COLO668 (cell line): ENCODE results near the gene SLC17A7.
A peak's percentile ranks its signal among the peaks of the same experiment; 100 is the strongest.
"Not testable (repeated sequence)": the region's sequence is repeated elsewhere in the genome, so short reads cannot be mapped to it uniquely, and the experiment has no call there.

Experiments
- DNase-seq: peaks from one replicate; lab custom pipeline; 2025; ENCODE audit not compliant: unreplicated experiment; lab: John Stamatoyannopoulos, UW

The SLC17A7 gene

DNA sequence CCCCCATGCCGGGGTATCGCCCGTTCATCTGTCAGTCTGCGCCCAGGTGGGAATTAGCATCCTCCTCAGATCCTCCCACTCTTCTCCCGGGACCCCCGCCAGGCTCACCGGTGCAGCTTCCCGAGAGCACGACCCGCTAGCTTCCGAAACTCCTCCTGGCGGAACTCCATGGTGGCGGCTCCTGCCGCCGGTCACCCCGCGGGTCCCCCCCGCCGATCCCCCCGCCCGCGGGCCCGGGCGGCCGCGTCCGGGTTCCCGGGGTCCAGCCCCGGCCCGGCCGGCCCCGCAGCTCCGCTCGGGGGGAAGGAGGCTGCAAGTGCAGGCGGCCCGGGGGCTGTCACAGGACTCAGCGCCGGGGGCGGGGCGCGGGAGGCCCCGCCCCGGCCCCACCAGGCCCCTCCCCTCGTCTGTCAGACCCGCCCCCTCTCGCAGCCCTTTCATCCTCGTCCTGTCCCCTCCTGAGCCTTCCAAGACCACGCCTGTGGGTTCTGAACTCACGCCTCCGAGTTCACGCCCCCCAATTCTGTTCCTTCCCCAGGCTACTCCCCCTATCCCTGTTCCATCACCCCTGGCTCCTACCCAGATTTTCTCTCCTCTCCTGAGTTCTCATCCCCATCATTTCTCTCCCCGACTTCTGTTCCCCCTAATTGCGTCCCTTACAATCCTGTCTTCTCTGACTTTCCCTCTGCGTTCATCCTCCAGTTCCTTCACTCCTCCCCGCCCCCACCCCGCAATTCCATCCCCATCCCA is at the start of gene SLC17A7:
TSS of gene SLC17A7 (minus strand) at position 318 of the 750 bp plus-strand sequence. CDS start at position 170, 148 bp downstream.
- DNase-seq: peak; percentile 18

DNA sequence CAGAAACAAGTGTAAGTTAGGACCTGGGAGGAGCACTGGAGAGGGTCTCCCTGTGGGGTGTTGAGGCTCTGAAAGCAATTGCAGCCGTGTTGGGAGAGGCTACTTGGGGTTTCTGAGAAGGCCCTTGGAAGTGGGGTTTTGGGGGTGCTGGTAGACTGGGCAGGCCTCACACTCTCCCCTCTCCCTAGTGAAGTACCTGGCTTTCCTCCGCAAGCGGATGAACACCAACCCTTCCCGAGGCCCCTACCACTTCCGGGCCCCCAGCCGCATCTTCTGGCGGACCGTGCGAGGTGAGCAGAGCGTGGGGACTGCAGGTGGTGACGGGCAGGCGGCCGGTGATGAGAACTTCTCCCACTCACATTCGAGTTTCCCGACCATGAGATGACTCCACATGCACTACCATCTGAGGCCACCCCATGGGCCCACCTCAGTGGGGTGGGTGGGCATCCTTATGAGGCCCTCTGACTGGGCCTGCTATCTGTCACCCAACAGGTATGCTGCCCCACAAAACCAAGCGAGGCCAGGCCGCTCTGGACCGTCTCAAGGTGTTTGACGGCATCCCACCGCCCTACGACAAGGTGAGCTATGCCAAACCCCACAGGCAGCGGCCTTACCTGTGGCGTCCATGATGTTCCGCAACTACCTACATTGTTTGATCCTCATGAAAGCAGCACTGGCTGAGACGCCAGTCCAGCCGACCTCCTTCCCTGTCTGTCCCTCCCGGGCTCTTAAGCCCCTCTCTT is 49.1 kb upstream of the SLC17A7 start:
- DNase-seq: no peak

DNA sequence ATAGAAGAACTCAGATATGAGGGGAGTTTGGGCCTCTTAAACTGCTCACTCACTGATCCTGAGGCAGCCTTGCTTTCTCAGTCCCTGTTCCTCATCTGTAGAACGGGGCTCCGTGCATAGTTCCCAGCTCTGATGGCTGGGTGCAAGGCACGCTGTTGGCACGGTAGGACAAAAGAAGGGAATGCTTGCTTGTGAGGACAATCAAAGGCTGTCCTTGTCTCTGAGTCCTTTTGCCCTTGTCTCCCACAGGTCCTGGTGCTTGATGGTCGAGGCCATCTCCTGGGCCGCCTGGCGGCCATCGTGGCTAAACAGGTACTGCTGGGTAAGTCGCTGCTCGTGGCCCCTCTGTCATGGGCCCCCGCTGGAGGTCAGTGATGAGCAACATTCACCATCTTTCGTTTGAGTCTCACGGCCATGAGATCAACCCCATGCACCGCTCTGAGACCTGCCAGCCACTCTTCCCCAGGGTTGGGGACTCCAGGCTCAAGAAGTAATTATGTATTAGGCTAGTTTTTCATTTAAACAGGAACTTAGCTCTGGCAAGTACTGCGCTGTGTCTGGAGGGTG is 48.4 kb upstream of the SLC17A7 start:
- no peak for DNase-seq

DNA sequence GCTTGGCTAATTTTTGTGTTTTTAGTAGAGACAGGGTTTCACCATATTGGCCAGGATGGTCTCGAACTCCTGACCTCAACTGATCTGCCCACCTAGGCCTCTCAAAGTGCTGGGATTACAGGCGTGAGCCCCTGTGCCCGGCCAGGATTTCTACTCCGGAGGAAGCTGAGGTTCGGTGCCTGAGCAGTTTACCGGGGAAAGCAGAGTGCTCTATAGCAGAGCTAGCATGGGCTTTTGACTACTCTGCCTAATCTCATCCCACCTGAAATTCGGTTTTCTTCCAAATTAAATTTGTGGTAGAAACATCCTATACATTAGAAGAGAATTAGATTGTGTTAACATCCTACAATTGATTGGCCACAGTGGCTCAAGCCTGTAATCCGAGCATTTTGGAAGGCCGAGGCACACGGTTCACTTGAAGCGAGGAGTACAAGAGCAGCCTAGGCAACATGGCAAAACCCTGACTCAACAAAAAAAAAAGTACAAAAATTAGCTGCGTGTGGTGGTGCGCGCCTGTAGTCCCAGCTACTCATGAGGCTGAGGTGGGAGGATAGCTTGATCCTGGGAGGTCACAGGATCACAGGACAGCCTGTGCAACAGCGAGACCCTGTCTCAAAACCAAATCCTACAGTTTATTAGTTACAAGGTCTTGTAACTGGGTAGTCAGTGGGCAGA is 47.7 kb upstream of the SLC17A7 start:
- DNase-seq: no peak

DNA sequence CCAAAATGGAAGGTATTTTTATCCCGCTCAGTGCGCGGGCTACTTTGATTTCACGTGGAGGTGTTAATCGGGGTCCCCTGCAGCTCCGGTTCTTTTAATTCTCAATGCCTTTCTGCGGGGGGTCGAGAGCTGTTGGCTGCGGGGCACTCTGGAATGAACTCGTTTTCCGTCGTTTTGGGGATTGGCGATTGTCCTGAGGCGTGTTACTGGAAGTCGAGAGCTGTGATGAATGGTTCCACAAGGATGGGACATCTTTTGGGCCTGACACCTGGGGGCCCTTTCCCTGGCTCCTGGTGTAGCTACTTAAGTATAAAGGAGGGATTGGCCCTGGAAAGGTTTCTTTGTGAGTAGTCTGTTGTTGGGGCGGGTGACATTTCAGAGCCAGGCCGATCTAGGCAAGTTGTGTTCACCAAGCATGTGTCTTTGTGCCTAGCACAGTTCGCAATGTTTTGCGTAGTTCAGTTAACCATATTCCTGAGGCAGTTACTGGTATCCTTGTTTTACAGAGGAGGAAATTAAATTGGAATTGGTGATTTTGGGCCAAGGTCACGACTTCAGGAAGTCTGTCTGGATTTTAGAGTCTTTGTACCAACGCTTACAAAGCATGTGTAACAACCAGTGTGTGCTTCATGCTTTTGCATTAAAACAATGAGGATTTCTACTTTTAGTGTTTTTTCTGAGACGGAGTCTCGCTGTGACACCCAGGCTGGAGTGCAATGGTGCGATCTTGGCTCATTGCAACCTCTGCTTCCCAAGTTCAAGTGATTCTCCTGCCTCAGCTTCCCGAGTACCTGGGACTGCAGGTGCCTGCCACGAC is 46.9 kb upstream of the SLC17A7 start:
- no peak for DNase-seq

DNA sequence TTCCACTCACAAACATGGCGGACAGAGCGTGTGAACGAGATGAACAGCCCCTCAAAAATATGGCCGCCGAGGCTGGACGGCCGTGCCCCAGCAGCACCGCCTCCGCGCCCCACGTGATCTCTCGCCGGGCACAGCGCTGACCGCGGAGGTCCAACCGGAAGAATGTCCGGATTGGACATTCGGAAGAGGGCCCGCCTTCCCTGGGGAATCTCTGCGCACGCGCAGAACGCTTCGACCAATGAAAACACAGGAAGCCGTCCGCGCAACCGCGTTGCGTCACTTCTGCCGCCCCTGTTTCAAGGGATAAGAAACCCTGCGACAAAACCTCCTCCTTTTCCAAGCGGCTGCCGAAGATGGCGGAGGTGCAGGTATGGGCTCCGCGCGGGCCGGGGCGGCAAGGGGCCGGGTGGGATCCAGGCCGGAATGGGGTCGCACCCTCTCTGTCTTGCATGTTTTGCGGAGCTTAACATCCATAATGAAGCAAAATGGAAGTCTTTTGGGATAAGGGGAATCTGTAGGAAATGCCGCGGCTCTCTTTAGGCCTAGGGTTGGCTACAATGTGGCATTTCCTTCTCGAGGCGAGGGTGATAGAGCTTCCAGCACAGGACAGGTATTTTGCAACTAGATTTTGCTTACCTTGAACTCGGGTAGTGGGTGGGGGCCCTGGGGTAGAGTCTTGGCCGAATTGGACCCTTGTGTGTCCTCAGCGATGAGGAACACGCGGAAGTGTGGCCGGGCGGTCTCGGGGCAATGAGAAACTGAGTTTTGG is 46.1 kb upstream of the SLC17A7 start, which contains the start of gene RPL13A:
TSS of gene RPL13A (plus strand) at position 332 of the 769 bp plus-strand sequence. CDS start at position 354, 22 bp downstream.
- peak; percentile 99 for DNase-seq

DNA sequence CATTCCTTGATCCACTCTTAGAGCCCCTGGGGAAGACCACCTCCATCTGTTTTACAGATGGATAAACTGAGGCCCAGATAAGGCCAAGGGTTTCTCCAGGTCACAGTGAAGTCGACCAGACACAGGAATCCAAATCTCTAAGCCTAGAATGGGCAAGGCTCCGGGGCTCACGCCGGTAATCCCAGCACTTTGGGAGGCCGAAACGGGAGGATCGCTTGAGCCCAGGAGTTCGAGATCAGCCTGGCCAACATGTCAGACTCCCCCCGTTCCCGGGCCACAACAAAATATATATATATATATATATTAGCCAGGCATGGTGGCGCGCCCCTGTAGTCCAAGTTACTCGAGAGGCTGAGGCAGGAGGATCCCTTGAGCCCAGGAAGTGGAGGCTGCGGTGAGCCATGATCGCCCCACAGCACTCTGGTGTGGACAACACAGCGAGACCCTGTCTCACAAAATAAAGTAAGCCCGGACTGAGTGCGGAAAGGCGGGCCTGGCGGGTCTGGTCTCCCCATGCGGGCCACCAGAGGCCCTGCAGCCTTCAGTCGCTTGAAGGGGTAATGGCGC is 45.5 kb upstream of the SLC17A7 start:
- DNase-seq: no peak

DNA sequence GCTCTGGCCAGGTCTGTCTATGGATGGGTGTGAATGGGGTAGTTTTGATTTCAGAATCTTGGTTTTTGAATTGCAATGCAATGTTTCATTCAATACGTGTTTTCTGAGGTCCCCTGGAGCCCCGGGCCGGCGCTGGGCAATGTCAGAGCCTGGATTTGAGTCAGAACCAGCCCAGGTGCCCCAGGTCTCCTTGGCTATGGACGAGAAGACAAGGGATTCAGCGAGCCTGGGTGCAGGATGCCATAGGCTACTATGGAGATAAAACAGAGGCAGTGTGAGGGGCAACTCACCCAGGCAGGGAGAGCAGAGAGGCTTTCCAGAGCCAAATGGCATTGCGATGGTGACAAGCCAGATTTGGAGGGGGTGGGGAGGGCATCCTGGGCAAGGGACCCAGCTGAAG is 44.9 kb upstream of the SLC17A7 start:
- no peak for DNase-seq

DNA sequence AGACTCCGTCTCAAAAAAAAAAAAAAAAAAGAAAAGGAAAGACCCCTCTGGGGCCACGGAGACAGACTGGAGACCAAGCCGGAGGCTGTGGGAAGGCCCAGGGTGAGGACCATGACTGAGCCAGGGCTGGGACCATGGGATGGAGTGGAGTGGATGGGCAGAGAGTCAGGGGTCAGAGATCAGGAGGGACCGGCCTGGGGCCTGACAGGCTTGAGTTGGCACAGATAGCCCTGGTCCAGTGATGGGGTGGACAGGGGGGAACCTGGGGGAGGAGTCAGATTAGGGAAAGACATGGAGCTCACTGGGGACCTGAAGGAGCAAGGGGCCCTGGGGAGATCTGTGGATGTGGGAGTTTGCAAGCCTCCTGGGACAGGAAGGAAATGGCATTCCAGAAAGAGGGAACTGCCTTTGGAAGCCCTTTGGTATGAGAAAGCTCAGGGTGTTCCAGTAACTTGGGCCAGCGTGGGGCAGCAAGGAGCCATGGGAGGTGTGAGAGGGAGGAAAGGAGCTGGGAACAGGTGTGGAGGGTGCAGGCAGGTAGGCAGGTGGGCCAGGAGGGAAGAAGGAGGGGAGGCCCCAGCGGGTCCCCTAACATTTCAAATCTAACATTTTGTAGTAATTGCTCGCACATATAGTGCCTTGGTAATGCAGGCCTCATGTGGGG is 39.8 kb upstream of the SLC17A7 start:
- DNase-seq: no peak

DNA sequence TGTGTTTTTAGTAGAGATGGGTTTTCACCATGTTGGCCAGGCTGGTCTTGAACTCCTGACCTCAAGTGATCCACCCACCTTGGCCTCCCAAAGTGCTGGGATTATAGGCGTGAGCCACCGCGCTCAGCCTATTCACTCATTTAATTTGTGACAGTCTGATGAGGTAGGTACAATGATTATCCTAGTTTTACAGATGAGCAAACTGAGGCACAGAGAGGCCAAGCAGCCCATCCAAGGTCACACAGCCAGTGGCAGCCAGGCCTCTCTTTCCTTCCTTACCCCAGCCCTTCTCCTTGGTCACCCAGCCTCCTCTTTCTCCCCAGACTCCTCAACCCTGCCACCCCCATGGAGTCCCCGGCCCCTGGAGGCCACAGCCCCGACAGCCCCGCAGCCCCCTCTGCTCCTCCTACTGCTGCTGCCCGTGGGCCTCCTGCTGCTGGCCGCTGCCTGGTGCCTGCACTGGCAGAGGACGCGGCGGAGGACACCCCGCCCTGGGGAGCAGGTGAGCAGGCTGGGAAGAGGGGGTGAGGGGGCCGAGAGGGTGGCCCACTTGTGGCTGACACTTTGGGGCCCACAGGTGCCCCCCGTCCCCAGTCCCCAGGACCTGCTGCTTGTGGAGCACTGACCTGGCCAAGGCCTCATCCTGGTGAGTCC is 38.8 kb upstream of the SLC17A7 start:
- DNase-seq: no peak

DNA sequence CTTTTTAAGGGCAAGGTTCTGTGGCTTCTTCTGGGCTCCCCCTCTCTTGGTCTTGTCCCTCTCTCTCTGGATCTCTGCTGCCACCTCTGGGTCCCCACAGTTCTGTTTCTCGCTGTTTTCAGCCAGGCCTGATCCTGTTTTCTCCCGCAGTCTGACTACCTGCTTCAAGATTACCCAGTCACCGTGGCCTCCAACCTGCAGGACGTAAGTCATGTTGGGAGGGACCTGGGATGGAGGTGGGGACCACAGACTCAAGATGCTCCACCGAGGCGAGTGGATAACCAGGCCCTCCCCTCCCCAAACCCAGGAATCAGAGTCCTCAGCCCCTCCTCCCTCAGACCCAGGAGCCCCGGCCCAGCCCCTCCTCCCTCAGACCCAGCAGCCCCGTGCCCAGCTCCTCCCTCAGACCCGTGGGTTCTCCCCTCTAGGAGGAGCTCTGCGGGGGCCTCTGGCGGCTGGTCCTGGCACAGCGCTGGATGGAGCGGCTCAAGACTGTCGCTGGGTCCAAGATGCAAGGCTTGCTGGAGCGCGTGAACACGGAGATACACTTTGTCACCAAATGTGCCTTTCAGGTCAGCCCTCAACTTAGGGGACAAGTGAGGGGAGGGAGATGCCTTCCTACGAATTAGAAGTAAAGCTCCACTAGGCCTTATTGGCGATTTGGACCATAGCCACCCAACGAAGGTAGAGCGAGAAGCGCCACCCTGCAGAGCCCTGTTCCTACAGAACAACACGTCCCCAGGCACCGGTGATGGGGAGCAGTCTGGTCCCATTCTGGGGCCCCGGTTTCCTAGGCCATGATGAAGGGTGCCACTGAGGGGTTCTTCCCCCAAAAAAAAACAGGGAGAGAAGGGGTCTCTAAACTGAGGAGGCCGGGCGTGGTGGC is 34.9 kb upstream of the SLC17A7 start:
- peak; percentile 22 for DNase-seq

DNA sequence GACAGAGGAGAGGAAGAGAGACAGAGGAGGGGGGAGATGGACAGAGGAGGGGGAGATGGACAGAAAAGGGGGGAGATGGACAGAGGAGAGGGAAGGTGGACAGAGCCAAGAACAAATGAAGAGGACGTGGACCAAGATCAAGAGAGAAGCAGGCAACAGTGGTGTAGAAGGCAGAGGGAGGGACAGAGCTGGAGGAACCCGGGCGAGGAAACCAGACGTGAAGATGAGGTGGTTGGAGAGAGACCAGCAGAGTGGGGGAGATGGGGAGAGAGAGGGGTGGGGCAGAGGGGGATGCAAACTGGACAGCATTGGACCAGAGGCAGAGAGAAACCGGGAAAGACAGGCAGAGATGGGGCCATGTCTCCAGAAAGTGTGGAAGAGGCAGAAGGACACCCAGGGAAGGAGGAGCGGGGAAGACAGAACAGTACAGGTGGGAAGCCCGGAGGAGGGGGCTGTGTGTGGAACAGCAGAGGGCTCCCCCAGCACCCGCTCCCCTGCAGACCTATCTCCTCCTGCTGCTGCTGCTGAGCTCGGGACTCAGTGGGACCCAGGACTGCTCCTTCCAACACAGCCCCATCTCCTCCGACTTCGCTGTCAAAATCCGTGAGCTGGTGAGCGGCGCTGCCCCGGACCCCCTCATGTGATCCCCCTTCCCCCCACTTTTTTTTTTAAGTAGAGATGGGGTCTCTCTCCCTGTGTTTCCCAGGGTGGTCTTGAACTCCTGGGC is 34.0 kb upstream of the SLC17A7 start:
- no peak for DNase-seq

DNA sequence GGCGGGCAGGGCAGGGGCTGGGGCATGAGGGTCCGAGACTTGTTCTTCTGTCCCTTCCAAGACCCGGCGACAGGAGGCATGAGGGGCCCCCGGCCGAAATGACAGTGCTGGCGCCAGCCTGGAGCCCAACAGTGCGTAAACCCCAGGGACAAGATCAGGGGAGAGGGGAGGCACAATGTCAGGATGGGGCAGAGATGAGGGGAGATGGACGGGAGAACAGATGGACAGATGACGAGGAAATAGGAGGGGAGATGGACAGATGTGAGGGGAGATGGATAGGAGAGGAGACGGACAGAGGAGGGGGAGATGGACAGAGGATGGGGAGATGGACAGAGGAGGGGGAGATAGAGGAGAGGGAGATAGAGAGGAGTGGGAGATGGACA is 33.2 kb upstream of the SLC17A7 start:
- DNase-seq: no peak

DNA sequence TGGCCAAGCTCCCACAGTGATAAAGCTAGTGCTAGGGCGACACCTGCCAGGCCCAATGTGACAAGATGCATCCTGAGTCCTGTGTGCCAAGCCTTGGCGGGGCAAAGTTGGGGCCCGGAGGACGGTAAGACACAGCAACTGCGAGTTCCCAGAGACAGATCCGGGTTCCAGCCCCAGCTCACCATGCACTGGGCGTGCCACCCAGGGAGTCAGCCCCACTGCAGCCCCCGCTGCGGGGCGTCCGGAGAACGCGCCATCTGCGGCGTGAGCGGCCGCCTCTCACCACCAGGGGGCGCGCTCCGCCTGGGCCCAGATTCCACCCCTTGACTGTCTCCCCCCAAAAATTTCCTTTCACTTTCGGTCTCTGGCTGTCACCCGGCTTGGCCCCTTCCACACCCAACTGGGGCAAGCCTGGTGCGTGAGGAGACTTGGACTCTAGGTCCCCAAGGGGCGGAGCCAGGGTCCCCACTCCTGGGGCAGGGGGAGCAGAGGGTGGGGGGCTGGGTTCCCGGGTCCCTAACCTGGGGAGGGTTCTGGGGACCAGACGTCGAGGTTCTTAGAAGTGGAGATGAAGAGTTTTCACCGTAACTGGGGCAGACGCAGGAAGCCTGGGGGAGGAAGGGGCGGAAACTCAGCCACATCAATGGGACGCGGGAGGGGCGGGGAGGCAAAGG is 32.7 kb upstream of the SLC17A7 start, which contains the start of gene FLT3LG:
TSS of gene FLT3LG (plus strand) at position 348 of the 674 bp plus-strand sequence. CDS start 425 bp downstream, outside the sequence.
- DNase-seq: peak; percentile 73

DNA sequence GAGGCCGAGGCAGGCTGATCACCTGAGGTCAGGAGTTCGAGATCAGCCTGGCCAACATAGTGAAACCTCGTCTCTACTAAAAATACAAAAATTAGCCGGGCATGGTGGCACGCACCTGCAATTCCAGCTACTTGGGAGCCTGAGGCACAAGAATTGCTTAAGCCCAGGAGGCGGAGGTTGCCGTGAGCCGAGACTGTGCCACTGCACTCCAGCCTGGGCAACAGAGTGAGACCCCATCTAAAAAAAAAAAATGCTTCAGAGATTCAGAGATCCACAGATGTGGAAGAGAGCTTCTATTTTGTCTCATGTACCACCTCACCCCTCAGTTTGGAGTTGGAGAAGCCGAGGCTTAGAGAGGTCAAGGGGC is 32.2 kb upstream of the SLC17A7 start:
- DNase-seq: not testable (repeated sequence)

DNA sequence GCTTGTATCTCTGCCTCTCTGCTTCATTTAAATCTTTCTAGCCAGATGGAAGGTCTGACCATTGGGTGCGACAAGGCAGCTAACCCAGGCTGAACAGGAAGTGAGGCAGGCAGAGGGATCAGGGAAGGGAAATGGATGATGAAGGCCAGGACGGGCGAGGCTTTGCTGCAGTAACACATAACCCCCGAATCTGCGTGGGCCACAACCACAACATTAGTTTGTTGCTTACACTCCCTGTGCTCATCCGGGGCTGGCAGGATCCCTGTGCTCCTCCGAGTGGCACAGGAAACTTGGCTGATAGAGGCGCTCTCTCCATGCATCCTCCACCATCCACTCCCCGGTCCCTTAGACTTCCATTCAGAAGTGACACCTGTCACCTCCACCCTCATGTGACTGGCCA is 31.6 kb upstream of the SLC17A7 start:
- DNase-seq: no peak
